Stimulated activated CD4-positive, alpha-beta T cell treated with anti-CD3 and anti-CD28 coated beads, Interleukin-2, amount 100 ng/mL, for 48 hours (primary cell): Measurements from ENCODE around the gene HOXA10.

Experiments
- DNase-seq, 2 donors: peaks; one replicate each; pipeline ENCODE4 v3.0.0-alpha.2; 2020

Gene HOXA10

DNA sequence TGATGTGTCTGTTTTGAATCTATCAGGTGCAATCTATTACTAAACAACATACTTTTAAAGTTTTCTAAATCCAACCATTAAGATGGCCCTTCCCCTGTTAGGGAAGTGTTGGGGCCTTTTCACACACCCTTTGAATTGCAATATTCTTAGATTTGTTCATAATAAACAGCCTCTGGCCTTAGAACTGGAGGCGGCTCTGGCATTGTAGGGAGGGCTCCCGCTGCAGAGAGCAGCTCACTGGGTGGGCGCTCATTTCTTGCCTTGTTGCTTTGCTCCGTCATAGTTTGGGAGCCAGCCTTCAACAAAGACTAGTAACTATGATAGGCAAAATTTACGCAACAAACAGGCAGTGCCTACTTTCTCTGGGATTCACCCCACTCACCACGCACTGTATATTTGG lies 4.2 kb upstream of the HOXA10 start:
- DNase-seq: no peak

DNA sequence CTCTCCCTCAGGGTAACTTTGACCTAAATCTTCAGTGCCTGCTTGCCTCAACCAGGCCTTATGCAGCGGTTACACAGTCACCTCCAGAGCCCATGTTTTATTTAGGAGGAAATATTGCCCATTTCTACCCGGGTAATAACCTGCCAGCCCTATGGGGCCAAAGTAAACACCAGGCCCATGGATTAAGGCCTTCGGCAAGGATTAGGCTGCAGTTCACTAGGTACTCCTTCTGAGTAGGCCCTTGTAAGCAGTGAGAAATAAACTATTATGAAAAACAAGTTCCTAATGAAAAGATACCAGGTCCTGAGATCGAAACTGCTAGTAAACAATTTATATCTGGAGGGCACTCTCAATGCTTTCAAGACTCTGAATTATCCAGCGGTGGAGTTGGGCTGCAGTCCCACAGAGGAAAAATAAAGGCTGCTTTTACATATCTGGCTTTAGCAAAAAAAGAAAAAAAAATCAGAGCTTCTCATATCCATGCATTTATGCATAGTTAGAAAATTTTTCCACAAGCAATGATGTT lies 3.7 kb upstream of the HOXA10 start:
- DNase-seq: no peak

DNA sequence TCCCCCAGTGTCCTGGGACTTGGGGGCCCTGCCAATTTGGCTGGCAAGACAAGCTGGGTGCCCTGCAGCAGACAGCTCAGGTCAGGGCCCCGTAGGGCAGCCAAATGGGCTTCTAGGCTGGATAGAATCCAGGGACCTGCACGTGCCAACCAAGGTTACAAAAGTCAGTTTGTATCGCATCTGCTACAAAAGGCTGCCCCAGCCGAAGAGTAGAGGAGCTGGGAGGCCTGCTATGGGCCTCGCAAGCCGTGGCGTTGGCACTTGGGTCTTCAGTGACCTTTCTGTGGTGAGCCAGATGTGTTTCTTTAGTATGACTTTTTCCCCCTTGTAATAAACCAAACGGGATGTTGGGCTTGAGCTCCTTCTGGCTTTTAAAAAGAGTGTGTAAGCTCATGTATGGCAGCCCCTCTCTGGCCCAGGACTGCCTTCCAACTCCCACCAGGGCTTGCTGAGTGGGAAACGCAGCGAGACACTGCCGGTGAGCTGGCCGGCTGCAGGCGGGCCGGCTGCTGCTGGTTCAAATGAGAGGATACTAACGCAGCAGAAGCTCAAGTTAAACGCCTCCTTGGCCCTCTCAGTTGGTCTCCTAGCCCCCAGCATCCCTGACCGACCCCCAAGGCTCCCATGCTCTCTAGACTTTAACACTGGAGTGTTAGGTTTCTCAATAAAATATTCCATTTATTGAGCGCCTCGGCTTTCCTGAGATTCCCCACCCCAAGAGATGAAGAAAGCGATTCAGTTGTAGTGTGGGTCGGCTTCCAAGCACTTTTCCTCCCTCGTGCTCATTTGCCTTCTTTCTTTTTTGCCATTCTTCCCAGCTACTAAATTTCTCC lies 3.1 kb upstream of the HOXA10 start:
- no peak for DNase-seq

DNA sequence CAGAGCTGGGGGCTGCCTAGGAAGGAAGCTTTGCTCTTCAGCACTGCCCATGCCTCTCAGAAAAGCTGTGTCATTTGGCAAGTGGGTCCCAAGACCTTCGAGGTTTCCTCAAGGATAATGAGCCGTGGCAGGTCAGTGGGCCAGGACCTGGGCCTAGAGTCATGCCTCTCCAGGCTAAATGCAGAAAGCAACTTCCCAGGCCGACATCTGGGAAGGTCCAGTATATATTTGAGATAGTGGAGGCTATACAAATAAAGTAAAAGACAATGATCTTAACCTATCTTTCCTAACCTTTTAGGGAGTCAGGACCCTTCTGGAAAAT lies 2.4 kb upstream of the HOXA10 start:
- no peak for DNase-seq

DNA sequence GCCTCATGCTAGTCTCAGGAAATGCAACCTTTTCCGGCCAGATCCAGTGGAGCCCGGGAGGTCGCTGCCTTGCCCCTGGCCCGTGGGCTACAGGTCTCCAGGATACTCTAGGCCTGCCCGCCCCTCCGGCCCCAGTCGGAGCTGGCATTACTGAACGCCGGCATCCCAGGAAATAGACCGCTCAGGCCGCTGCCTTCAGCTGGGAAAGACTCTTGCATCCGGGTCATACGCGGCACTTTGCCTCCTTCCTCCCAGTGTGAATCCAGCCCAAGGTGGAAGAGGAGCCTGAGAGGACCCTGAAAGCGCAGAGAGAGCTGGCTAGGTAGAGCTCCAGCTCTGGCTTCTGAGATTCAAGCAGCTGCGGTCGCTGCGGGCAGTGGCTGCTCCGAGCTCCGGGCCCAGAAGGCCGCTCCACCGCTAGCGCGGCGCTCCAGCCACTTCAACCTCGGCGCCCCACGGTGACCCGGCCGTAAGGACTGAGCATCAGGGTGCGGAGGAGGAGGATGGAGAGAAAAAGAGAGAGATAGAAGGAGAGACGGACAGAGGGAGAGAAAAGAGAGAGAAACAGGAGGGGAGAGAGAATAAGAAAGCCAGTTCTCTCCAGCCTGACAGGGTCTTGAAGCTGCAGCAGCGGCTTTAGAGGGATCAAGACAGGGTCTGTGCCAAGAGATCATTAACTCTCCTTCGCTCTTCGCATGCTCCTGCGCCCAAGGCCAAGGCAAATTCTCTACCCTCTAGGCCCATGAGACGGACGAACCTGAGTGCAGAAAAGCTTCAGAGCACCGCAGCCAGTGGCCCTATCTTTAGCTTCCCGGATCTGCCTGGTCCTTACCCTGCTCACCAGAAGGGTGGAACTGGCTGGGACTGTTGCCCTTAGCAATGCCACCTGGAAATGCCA lies 1.8 kb upstream of the HOXA10 start:
- no peak for DNase-seq

DNA sequence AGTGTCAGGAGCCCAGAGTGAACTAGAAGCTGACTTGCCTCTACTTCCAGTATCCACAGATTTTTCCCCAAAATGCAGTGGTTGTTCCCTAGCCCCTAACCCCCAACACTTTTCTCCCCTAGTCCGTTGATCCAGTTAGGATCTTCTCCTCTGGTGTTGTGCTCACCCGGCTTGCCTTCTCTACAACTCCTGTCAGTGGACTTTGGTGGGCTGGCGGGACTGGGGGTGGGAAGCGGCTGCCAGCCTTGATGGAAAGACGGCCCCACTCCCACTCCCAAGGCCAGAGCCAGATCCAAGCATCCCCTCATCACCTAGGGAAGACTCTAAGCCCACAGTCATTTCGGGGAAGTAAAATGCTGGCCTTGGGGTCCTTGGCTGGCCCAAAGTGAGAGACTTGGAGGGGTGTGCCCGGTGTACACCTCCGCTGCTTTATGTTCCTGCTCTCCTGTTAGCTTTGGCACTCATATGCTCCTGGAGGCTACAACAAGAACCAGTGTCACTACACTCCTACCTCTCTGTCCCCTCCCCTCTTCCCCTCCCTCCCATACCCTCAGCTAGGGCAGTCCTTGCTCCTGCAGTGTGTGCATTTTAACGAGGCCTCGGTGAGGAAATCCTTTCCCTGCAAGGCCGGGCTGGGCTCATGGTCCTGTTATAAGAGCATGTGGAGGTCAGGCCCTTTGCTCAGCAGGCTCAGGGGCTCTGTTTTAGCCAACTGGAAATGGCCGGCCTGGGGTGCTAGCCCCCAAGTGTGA lies 930 bp upstream of the HOXA10 start:
- DNase-seq: no peak

DNA sequence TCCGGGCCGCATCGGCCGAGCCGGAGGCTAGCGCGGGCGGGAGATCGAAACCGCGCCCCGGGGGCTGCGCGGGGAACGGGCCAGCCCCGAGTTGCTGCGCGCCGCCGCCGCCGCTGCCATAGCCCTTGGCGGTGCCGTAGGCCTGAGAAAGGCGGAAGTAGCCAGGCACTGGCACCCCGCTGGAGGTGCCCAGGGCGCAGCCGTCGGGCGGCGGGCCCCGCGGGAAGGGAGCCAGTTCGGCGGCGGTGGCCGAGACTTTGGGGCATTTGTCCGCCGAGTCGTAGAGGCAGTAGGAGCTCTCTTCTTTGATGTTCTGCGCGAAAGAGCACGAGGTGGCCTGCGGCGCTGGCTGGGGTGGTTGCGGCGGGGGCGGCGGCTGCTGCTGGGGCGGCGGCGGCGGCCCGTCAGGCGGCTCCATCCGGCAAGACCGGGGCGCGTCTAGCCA lies 587 bp downstream of the HOXA10 start:
- no peak for DNase-seq

DNA sequence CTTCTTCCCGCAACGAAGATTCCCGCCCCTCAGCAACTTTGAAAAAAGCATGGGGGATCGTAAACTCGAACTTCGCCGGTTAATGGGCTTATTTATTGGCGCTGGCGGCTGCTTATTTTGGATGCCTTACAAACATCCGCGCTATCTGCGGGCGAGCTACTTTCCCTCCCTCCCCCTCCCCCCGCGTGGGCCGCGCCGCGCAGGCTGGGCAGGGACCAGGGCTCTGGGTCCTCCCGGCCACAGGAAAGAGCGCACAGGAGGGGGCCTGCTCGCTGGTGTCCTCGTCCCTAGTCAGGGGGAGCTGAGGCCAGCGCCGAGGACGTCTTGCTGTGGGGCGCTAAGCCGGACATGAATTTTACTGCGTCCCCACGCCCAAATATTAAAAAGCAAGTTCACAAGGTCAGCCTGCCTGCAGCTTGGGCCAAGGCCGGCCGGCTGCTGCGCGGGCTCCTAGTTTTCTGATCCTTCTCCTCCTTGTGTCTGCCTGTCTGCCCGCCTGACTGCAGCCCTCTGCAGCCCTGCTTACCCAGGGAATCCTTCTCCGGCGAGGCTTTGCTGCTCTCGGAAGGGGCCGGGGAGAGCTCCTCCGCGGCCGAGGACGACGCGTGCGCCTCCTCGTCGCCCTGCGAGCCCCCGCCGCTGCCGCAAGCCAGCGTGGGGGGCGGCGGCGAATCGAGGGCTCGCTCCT lies 1.2 kb downstream of the HOXA10 start:
- DNase-seq: no peak

DNA sequence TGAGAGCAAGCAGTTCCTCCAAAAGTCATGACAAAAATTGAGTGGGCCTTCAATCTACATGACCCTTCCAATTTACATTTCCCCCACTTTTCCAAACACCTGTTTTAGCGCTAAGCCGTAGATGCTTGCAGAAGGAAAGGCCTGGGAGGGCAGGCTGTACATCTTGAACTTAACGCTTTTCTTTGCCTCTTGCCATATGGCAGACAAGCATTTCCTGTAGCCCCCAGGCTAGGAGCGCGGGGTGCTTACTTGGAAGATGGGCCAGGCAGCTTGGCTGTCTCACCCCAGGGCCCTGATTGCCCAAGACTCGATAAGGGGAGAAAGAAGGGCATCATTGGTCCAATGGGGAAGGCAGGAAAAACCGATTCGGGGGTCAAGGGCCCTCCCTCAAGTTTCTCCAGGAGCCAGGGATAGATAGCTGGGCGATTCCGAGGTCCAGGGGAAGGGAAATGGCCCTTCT lies 1.8 kb downstream of the HOXA10 start:
- DNase-seq: no peak

DNA sequence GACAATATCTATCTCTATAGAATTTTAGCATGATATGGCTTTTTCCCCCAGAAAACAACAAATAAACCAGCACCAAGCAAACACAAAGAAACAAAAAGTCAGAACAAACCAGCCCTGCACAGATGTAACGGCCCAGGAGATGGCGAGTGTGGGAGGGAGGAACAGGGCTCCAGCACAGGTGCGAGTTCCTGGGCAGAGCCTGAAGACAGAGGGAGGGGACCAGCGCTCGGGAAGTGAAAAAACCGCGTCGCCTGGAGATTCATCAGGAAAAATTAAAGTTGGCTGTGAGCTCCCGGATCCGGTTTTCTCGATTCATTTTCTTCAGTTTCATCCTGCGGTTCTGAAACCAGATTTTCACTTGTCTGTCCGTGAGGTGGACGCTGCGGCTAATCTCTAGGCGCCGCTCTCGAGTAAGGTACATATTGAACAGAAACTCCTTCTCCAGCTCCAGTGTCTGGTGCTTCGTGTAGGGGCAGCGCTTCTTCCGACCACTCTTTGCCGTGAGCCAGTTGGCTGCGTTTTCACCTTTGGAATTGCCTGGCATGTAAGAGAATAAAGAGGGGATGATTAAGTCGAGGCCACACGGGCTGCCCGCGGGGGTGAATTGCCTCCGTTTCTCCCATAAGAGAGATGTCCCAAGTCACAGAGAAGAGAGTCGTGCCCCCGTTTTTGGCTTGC lies 2.3 kb downstream of the HOXA10 start:
- DNase-seq: no peak

DNA sequence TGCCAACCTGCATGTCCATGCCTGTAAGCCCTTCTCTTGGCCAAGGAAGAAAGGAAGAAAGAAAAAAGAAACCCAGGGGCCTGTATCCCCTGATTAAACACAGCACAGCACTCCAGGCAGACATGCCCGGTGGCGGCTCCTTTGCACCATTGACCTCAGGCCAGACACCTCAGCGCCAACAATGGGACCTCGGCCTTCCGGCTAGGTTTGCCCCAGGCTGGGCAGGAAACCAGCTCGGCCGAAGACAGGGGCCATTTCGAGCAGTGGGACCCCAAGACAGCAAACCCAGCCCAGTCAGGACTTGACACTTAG lies 2.8 kb downstream of the HOXA10 start:
- no peak for DNase-seq

DNA sequence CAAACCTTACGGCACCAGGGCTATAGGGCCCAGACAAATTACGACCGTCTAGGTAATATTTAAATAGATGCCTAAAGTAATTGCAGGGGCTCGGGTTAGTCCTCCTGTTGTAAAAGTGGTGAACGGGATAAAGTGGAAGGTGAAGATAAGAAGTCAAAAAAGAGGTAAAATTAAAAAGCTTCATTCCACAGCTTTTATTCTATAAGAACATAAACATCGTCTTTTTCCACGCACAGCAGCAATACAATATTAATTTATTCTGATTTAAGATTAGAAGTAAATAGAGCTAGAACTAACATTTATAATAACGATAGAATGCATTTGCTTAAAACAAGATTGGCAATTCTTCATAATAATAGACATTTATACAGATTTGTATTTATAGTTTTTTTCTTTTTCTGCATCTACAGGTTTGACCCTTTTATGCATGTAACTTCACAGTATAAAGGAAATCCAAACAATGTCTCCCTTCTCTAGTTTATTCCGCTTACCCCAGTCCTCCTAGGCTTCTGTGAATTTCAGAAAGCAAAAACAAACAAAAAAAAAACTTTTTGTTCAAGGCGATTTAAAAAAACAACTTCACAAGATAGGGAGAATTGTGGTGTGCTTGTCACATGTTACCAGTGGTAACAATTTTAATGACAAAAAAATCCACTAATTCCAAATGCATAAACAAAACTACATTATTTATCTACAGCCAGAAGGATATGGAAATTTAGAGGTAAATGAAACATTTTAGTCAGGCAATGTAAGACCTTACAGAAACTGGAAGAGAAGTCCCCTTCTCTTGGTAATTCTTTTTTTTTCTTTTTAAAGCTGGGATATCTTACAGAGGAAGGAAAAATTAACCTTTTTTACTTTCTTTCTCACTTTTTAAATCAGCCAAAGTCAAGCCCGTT lies 3.4 kb downstream of the HOXA10 start:
- DNase-seq: no peak

DNA sequence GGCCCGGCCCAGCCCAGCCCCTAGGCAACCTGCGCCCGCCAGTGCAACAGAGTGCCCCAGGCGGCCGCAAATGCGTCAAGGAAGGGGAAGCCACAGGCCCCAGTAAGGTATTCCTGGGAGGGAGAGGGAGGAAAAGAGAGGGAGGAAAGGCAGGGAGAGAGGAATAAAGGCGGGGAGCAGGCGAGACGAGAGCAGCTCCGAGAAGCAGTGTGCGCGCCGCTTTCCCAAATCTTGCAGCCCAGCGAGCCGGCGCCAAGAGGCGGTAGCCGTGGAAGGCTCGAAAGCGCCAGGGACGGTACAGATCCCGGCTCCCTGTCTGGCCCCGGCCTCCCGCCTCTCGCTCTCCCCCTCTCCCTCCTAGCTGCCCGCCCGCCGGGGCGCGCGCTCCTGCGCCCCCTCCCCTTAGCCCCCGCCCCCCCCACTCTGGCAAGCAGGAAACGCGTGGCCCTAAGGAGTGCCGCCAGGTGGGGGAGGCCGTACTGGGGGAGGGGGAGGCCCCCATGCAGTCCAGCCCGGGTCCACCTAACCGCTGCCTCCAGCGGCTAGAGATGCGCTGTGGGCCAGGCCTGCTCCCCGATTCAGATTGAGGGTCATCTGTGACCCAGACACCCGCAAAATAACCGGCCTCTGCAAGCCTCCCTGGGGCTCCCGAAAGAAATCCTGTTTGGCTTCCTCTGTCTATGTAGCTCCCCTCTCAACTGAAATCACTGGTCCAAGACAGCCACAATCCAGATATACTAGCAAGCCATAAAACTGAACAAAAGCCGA lies 4.3 kb downstream of the HOXA10 start:
- no peak for DNase-seq

DNA sequence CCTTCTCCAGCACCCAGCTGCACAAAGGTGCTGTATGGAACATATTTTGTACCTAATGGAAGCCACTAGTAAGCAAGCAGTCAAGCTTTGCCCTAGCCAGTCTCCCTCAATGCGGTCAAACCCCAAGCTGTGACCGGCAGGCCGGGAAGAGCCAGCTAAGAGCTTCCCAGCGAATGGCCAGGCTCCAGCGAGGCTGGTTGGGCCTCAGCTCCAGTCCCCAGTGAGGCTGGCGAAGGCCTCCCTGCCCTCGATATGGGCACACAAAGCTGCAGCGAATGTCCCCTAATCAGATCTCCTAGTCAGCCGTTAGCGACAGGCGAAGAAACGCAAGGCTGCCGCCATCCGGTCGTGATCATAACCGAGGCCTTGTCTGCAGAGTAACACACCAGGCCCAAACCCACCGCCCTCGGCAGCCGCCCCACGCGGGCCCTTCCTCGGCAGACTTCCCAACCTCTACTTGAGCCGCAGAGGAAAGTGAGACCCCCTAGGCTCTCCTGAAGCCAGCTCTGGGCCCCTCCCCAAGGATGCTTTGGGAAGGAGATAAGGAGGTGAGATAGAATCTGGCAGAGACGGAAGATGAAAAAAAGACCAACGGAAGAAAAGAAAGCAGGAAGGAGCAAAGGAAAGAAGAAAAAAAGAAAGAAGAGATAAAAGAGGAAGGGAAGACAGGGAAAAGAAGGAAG lies 5.7 kb downstream of the HOXA10 start:
- no peak for DNase-seq

DNA sequence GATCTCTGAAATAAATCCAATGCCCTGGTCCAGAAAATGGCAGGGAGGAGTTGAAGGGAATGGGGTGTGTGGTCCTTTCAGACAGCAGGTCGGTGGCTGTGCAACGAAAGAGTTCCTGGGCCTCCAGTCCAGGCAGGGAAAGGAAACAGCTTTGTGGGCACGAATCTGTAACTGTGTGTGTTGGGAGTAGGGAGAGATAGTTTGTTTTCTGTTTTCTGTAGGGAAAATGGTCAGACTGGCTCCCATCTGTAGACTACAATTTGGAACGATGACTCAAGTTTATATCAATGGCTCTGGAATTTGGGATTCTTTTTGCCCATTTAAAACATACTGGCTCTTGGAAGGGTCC lies 6.2 kb downstream of the HOXA10 start:
- no peak for DNase-seq

DNA sequence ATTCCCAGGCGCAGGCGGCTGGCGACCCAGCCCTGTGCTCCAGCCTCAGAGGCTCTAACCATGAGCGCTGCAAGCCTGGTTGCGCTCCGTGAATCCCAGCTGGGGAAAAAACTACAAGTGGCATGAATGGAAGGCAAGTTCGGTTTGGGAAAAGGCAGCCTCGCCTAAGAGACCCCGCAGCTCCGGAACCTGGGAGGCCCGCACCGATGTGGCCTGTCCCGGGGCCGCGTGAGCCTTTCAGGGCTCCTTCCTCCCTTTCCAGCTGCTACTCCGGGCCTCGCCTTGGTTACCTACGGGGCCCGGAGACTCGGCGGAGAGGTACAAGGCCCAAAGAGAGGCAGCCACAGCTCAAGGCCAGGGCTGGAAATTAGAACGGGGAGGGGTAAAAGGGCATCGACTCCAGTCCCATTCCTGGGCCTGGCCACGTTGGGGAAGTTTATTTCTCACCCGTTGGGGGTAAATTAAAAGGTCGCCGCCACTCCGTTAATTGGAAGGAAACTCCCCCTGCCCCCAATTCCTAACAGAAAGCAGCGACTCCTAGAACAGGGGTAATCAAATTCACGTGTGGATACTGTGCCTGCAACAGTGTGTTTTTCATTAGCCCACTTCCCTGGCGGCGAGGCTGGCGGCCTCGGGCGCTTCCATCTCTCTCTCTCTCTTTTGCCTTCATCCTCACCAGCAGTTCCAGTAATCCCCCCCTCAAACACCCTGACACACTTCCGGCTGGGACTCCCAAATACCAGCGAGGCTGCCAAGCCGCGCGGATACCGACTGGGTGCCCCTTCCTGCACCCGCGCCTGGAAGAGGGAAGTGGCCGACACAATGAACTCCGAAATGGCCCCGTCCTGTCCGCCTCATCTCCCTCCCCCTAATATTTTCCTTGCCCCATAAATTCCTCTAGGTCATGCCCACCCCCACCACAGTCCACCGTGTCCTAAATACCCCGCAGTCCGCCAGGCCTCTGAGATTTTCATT lies 7.3 kb downstream of the HOXA10 start:
- no peak for DNase-seq

DNA sequence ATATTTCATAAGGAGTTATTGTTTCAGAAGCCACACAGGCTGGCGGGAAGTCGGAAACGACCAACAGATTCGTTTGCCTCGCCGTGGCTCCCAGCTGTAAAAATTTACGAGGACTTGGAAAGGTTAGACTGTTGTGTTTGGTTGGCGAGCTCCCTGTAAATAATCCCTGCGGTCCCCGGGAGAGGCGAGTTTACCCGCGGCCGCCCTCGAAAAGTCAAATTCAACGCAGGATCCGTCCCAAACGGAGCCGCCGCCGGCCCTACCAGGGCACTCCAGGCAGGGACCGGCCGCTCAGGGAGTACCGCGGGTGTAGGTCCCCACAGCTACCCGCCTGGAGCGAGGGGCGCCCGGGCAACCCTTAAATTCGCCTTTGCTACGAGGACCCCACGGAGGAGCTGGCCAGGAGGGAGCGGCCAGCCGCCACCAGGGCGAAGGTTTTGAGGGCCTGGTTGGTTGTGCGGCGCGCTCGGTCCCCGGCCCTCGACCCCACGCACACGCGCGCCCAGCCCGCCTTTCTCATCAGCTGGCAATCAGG lies 8.1 kb downstream of the HOXA10 start:
- no peak for DNase-seq
